H1 (cell line): ENCODE results near the gene LCP1. TPM values are rescaled to one million over a fixed set of nuclear protein-coding genes. Genes with fewer than 3 reads are reported as not detected.

Source experiments
- CTCF ChIA-PET: fragments of 300-600 bp; sonication (Branson Sonifier 250); formaldehyde crosslinking; loops from one replicate; lab custom pipeline; 2021; ENCODE audit not compliant: partially characterized antibody; lab: Charles Lee
- POLR2A ChIA-PET: fragments of 300-600 bp; sonication (Branson Sonifier 250); formaldehyde crosslinking; loops from one replicate; lab custom pipeline; 2021; ENCODE audit warnings: inconsistent platforms; ENCODE audit not compliant: partially characterized antibody; lab: Charles Lee
- DNase-seq, 2 experiments: peaks; one replicate each; pipeline versions ENCODE4 v3.0.0 to v3.0.0-alpha.2; 2010 to 2022; ENCODE audit warnings: low spot score in 2 of 2, low read depth in 1 of 2, mixed read lengths in 1 of 2
- FAIRE-seq: peaks from 2 replicates; lab custom pipeline; 2011; peaks lifted over from hg19 to GRCh38; lab: Jason Lieb, UNC
- H2AFZ ChIP-seq: 2 replicates; pipeline ENCODE4 v1.8.1; 2012; ENCODE audit warnings: low read length, inconsistent platforms
- H2AK5ac ChIP-seq: 2 replicates; pipeline ENCODE4 v1.6.1; 2013; ENCODE audit warnings: low read depth, low read length
- H2BK120ac ChIP-seq: replicated peaks from 2 replicates; pipeline ENCODE3; 2013; ENCODE audit warnings: low read depth, low read length, inconsistent platforms
- H2BK12ac ChIP-seq: 2 replicates; pipeline ENCODE4 v1.6.1; 2013; ENCODE audit warnings: low read depth, low read length
- H2BK15ac ChIP-seq: 2 replicates; pipeline ENCODE4 v1.6.1; 2013; ENCODE audit warnings: low read length
- H2BK20ac ChIP-seq: 2 replicates; pipeline ENCODE4 v1.6.1; 2013; ENCODE audit warnings: low read length
- H2BK5ac ChIP-seq: 2 replicates; pipeline ENCODE4 v1.6.1; 2013; ENCODE audit warnings: low read depth, low read length
- H3K14ac ChIP-seq: 2 replicates; pipeline ENCODE4 v1.6.1; 2013; ENCODE audit warnings: inconsistent platforms; ENCODE audit not compliant: insufficient read length
- H3K18ac ChIP-seq: 2 replicates; pipeline ENCODE4 v1.6.1; 2013; ENCODE audit warnings: low read length; ENCODE audit errors: extremely low read depth
- H3K23ac ChIP-seq: 2 replicates; pipeline ENCODE4 v1.6.1; 2013; ENCODE audit warnings: inconsistent platforms; ENCODE audit not compliant: insufficient read length
- H3K23me2 ChIP-seq: 2 replicates; pipeline ENCODE4 v1.6.1; 2013; ENCODE audit warnings: low read depth, low read length
- H3K27ac ChIP-seq: 2 replicates; pipeline ENCODE4 v1.6.1; 2011; ENCODE audit warnings: low read depth, low read length, inconsistent platforms
- H3K27me3 ChIP-seq, 4 experiments: replicated peaks in 1 of 4; 1 replicate in 1 of 4; 2 replicates in 3 of 4; pipeline versions ENCODE4 v1.6.1 to v1.8.1; 2011 to 2013; ENCODE audit warnings: low read length in 3 of 4, mild to moderate bottlenecking in 3 of 4, inconsistent platforms in 2 of 4, mixed read lengths in 2 of 4, moderate library complexity in 1 of 4; ENCODE audit not compliant: control insufficient read depth in 3 of 4, insufficient read depth in 3 of 4; ENCODE audit errors: extremely low read depth in 1 of 4
- H3K36me3 ChIP-seq, 4 experiments: 2 replicates each; pipeline versions ENCODE4 v1.6.1 to v1.8.1; 2011 to 2013; ENCODE audit warnings: mild to moderate bottlenecking in 4 of 4, low read length in 3 of 4, moderate library complexity in 2 of 4, control low read depth in 1 of 4, inconsistent platforms in 1 of 4; ENCODE audit not compliant: insufficient read depth in 4 of 4, control insufficient read depth in 2 of 4
- H3K4ac ChIP-seq: replicated peaks from 2 replicates; pipeline ENCODE3; 2013; ENCODE audit warnings: low read length, low read depth, mixed read lengths, inconsistent platforms; ENCODE audit not compliant: insufficient read length
- H3K4me1 ChIP-seq, 4 experiments: replicated peaks in 1 of 4; 1 replicate in 1 of 4; 2 replicates in 3 of 4; pipeline versions ENCODE4 v1.6.1 to v1.8.1; 2011 to 2013; ENCODE audit warnings: low read length in 3 of 4, inconsistent platforms in 2 of 4, mixed read lengths in 1 of 4; ENCODE audit not compliant: insufficient read depth in 4 of 4, control insufficient read depth in 3 of 4
- H3K4me2 ChIP-seq, 2 experiments: 2 replicates each; pipeline versions ENCODE4 v1.6.1 to v1.8.1; 2011 to 2013; ENCODE audit warnings: low read depth in 2 of 2, low read length in 2 of 2, control low read depth in 1 of 2, inconsistent platforms in 1 of 2, mild to moderate bottlenecking in 1 of 2; ENCODE audit not compliant: insufficient read depth in 1 of 2
- H3K4me3 ChIP-seq, 4 experiments: fragments of 200-600, 300-600 bp in 1 of 4; sonication (generic), shearing (Covaris generic), sonication (Bioruptor Twin) in 1 of 4; 2 replicates each; pipeline versions ENCODE4 v1.5.1 to v1.8.1; 2011 to 2016; ENCODE audit warnings: low read length in 4 of 4, low read depth in 3 of 4, control low read depth in 2 of 4, inconsistent platforms in 2 of 4, mild to moderate bottlenecking in 2 of 4, mixed read lengths in 1 of 4, moderate library complexity in 1 of 4; ENCODE audit not compliant: insufficient read depth in 2 of 4; ENCODE audit errors: extremely low read depth in 1 of 4
- H3K56ac ChIP-seq: replicated peaks from 2 replicates; pipeline ENCODE3; 2013; ENCODE audit warnings: low read depth, mild to moderate bottlenecking, mixed read lengths, low read length, inconsistent platforms; ENCODE audit not compliant: insufficient read length
- H3K79me1 ChIP-seq: 2 replicates; pipeline ENCODE4 v1.6.1; 2013; ENCODE audit warnings: low read depth, low read length, control low read depth
- H3K79me2 ChIP-seq, 2 experiments: 2 replicates each; pipeline versions ENCODE4 v1.6.1 to v1.8.1; 2012 to 2013; ENCODE audit warnings: low read length in 2 of 2, mild to moderate bottlenecking in 2 of 2, inconsistent platforms in 1 of 2; ENCODE audit not compliant: insufficient read depth in 2 of 2, control insufficient read depth in 1 of 2
- H3K9ac ChIP-seq, 4 experiments: replicated peaks in 1 of 4; 1 replicate in 1 of 4; 2 replicates in 3 of 4; pipeline versions ENCODE4 v1.6.1 to v1.8.1; 2011 to 2013; ENCODE audit warnings: low read depth in 3 of 4, low read length in 3 of 4, control low read depth in 2 of 4, mild to moderate bottlenecking in 2 of 4, moderate library complexity in 2 of 4, inconsistent platforms in 1 of 4; ENCODE audit errors: extremely low read depth in 1 of 4
- H3K9me3 ChIP-seq, 2 experiments: 2 replicates each; pipeline versions ENCODE4 v1.6.1 to v1.8.1; 2012 to 2013; ENCODE audit warnings: mild to moderate bottlenecking in 2 of 2, moderate library complexity in 2 of 2, control low read depth in 1 of 2, inconsistent platforms in 1 of 2, low read depth in 1 of 2, low read length in 1 of 2, mixed read lengths in 1 of 2; ENCODE audit not compliant: insufficient read depth in 2 of 2
- H4K20me1 ChIP-seq, 2 experiments: replicated peaks in 1 of 2; 2 replicates each; pipeline versions ENCODE3 to v1.8.1; 2011 to 2013; ENCODE audit warnings: inconsistent platforms in 2 of 2, low read length in 2 of 2, mild to moderate bottlenecking in 1 of 2; ENCODE audit not compliant: insufficient read depth in 2 of 2, control insufficient read depth in 1 of 2
- H4K5ac ChIP-seq: 2 replicates; pipeline ENCODE4 v1.6.1; 2013; ENCODE audit warnings: low read length, low read depth, mixed read lengths, inconsistent platforms; ENCODE audit not compliant: insufficient read length
- H4K8ac ChIP-seq: 2 replicates; pipeline ENCODE4 v1.8.0; 2013; ENCODE audit warnings: mild to moderate bottlenecking, moderate library complexity, low read length, inconsistent platforms; ENCODE audit not compliant: insufficient read depth; ENCODE audit errors: extremely low read depth
- H4K91ac ChIP-seq: replicated peaks from 2 replicates; pipeline ENCODE3; 2013; ENCODE audit warnings: low read length, mixed read lengths, inconsistent platforms; ENCODE audit not compliant: insufficient read length
- BCL11A ChIP-seq, 2 experiments: IDR thresholded peaks; one replicate each; pipeline ENCODE4 v1.6.1; 2011; ENCODE audit warnings: low read depth in 2 of 2, low read length in 2 of 2, mild to moderate bottlenecking in 2 of 2
- CHD2 ChIP-seq: IDR thresholded peaks from 2 replicates; pipeline ENCODE4 v1.6.1; 2012; ENCODE audit warnings: low read length, improper control_type of control experiment
- E2F6 ChIP-seq: IDR thresholded peaks from 2 replicates; pipeline ENCODE4 v1.6.1; 2012; ENCODE audit warnings: inconsistent platforms
- HDAC6 ChIP-seq: IDR thresholded peaks from one replicate; pipeline ENCODE4 v1.7.1; 2012; ENCODE audit warnings: low read depth, mild to moderate bottlenecking, inconsistent platforms, low read length, moderate library complexity
- JUND ChIP-seq: IDR thresholded peaks from 2 replicates; pipeline ENCODE4 v1.6.1; 2011; ENCODE audit warnings: mild to moderate bottlenecking, improper control_type of control experiment, low read length
- KDM4A ChIP-seq: IDR thresholded peaks from one replicate; pipeline ENCODE4 v1.7.1; 2012; ENCODE audit warnings: low read depth, mild to moderate bottlenecking, moderate library complexity, low read length, inconsistent platforms; ENCODE audit not compliant: severe bottlenecking
- MAFK ChIP-seq: IDR thresholded peaks from 2 replicates; pipeline ENCODE4 v1.6.1; 2012; ENCODE audit warnings: low read depth, mild to moderate bottlenecking, improper control_type of control experiment, low read length
- RXRA ChIP-seq: IDR thresholded peaks from 2 replicates; pipeline ENCODE4 v1.6.1; 2011; ENCODE audit warnings: low read depth, mild to moderate bottlenecking, low read length, moderate library complexity; ENCODE audit not compliant: insufficient read depth
- SRF ChIP-seq: IDR thresholded peaks from 2 replicates; pipeline ENCODE4 v1.6.1; 2011; ENCODE audit warnings: mild to moderate bottlenecking, low read depth, low read length, moderate library complexity
- TCF12 ChIP-seq: IDR thresholded peaks from 2 replicates; pipeline ENCODE4 v1.6.1; 2011; ENCODE audit warnings: low read depth, mild to moderate bottlenecking, low read length
- TEAD4 ChIP-seq: IDR thresholded peaks from 2 replicates; pipeline ENCODE4 v1.6.1; 2012; ENCODE audit warnings: low read depth, low read length, inconsistent platforms, mixed read lengths
- WGBS, 2 experiments: shearing (Covaris generic) in 1 of 2; methylation state at CpG; one replicate each; pipeline versions ENCODE4 v1.1.6 to v1.1.7; 2013 to 2015; ENCODE audit warnings: low lambda C conversion rate in 2 of 2, mixed read lengths in 2 of 2, inconsistent platforms in 1 of 2, low coverage in 1 of 2, missing lambda C conversion rate in 1 of 2; ENCODE audit not compliant: insufficient replicate concordance in 2 of 2, insufficient coverage in 1 of 2, insufficient read length in 1 of 2; ENCODE audit errors: extremely low coverage in 1 of 2, missing lambda C conversion rate in 1 of 2; 5-methylcytosine and 5-hydroxymethylcytosine counted together
- polyA plus RNA-seq, 7 experiments: library from polyadenylated mRNA; depleted of rRNA in 3 of 7; stranded (reverse) in 5 of 7; unstranded in 2 of 7; fragments of >200 nt in 5 of 7; fragments of 200-250 nt in 2 of 7; gene quantifications; 1 replicate in 5 of 7; 2 replicates in 1 of 7; 4 replicates in 1 of 7; pipeline versions ENCODE4 v1.2.1 to v1.2.3, GENCODE V29; 2011 to 2013; ENCODE audit warnings: missing spikeins in 2 of 7, mixed read lengths in 2 of 7
- total RNA-seq: library from RNA; stranded (reverse); fragmentation: NEBNext Ultra II Directional; extraction: Animal tissue kit (Norgen Biotek cat#: 25700); gene quantifications from 2 replicates; pipeline ENCODE4 v1.2.1, GENCODE V29; 2021

LCP1 gene
- total and polyA plus RNA-seq, 2 of the 8 experiments (the other 6 are each of a cell fraction or from before 2014, with no cell fraction given): 0.65 to 4.3 TPM

GRCh38 chr13:46150134-46150693, 31.8 kb downstream of the LCP1 start:
- Histone ChIP-seq H3K56ac (no peak overlapping the region), H2AK5ac (no peak overlapping the region), H4K8ac (no peak overlapping the region), H2BK12ac (no peak overlapping the region), H4K20me1 (peaks cover 0 to 2% of the 10 kb centered on the region in 2 experiments), H3K23ac (no peak overlapping the region), H4K5ac (no peak overlapping the region), H4K91ac (no peak overlapping the region), H3K79me2 (no peaks in the 10 kb centered on the region), H3K4me2 (no peak overlapping the region), H2BK120ac (no peak overlapping the region), H2BK5ac (no peak overlapping the region), H3K27ac (no peak overlapping the region), H3K18ac (no peak overlapping the region), H3K4me1 (no peaks in the 10 kb centered on the region), H2BK15ac (no peak overlapping the region), H3K27me3 (no peaks in the 10 kb centered on the region), H3K23me2 (no peaks in the 10 kb centered on the region), H2BK20ac (no peak overlapping the region), H3K9me3 (no peaks in the 10 kb centered on the region), H3K14ac (no peak overlapping the region), H3K4me3 (no peak overlapping the region), H3K36me3 (no peaks in the 10 kb centered on the region), H3K79me1 (no peaks in the 10 kb centered on the region), H3K4ac (no peak overlapping the region), H2AFZ (no peak overlapping the region), H3K9ac (no peak overlapping the region)
- 88% methylated on average over 1 of the region's 1 CpG; no CpG with 5 or more reads in 1 of the 2 experiments for WGBS, 2 experiments
- DNase-seq (no peak), FAIRE-seq (no peak)
- POLR2A ChIA-PET: no interaction called here
- CTCF ChIA-PET: interaction anchor here (1.0 to 4.0 kb wide), 5 partner anchors 8 to 24 kb away, joined by 3 to 36 read pairs (median 4); no protein-coding TSS in a partner anchor
- TF ChIP-seq TCF12 (no peak), JUND (no peak), HDAC6 (no peak), MAFK (no peak), CHD2 (no peak), BCL11A (IDR thresholded peaks at IDR 0.05; ENCODE audit: low read depth in 2 of 2, low read length in 2 of 2) (no peak), TEAD4 (no peak), SRF (no peak), KDM4A (no peak), RXRA (no peak), E2F6 (no peak)
